HCT116 (cell line): ENCODE measurements around the gene HOXC6.

Experiments
- EGR1 ChIP-seq: IDR thresholded peaks from 2 replicates; pipeline ENCODE4 v1.6.1; 2012; ENCODE audit warnings: low read depth
- EZH2 ChIP-seq: fragments of 200-600 bp; sonication (generic); IDR thresholded peaks from 2 replicates; pipeline ENCODE4 v1.6.1; 2017; ENCODE audit warnings: antibody characterized with exemption, mixed run types
- POLR2A ChIP-seq: IDR thresholded peaks from 2 replicates; pipeline ENCODE4 v1.7.0; 2011; ENCODE audit warnings: borderline replicate concordance; ENCODE audit not compliant: insufficient read depth, insufficient read length; ENCODE audit errors: extremely low read depth
- SRF ChIP-seq: IDR thresholded peaks from 2 replicates; pipeline ENCODE4 v1.6.1; 2012; ENCODE audit warnings: low read depth
- YY1 ChIP-seq: IDR thresholded peaks from 2 replicates; pipeline ENCODE4 v1.6.1; 2011; ENCODE audit warnings: low read length, low read depth, moderate library complexity, mild to moderate bottlenecking; ENCODE audit not compliant: insufficient replicate concordance; ENCODE audit errors: extremely low read depth
- ZBTB33 ChIP-seq: IDR thresholded peaks from 2 replicates; pipeline ENCODE4 v1.6.1; 2011; ENCODE audit warnings: mild to moderate bottlenecking, low read length, moderate library complexity; ENCODE audit not compliant: insufficient replicate concordance; ENCODE audit errors: extremely low read depth
- TF ChIP-seq, protein P1 (sequence below), 3 experiments: fragments of 200-600 bp in 1 of 3; sonication (generic) in 1 of 3; IDR thresholded peaks in 2 of 3; conservative IDR thresholded peaks in 1 of 3; 2 replicates each; pipeline ENCODE4 v1.5.1; 2012 to 2017; ENCODE audit warnings: low read depth in 2 of 3, low read length in 2 of 3, antibody characterized with exemption in 1 of 3, borderline replicate concordance in 1 of 3, control low read depth in 1 of 3, mild to moderate bottlenecking in 1 of 3, mixed read lengths in 1 of 3, mixed run types in 1 of 3, moderate library complexity in 1 of 3; ENCODE audit not compliant: insufficient read depth in 1 of 3

- TF ChIP-seq EGR1 (no peak), ZBTB33 (no peak), SRF (no peak), POLR2A (no peak), EZH2 (no peak), YY1 (no peak)
- TF ChIP-seq, protein P1, sequence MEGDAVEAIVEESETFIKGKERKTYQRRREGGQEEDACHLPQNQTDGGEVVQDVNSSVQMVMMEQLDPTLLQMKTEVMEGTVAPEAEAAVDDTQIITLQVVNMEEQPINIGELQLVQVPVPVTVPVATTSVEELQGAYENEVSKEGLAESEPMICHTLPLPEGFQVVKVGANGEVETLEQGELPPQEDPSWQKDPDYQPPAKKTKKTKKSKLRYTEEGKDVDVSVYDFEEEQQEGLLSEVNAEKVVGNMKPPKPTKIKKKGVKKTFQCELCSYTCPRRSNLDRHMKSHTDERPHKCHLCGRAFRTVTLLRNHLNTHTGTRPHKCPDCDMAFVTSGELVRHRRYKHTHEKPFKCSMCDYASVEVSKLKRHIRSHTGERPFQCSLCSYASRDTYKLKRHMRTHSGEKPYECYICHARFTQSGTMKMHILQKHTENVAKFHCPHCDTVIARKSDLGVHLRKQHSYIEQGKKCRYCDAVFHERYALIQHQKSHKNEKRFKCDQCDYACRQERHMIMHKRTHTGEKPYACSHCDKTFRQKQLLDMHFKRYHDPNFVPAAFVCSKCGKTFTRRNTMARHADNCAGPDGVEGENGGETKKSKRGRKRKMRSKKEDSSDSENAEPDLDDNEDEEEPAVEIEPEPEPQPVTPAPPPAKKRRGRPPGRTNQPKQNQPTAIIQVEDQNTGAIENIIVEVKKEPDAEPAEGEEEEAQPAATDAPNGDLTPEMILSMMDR (IDR thresholded peaks at IDR 0.05 in 2 of 3, conservative IDR thresholded peaks at IDR 0.05 in 1 of 3; ENCODE audit: borderline replicate concordance in 1 of 3, insufficient read depth in 1 of 3, low read depth in 2 of 3, low read length in 2 of 3): no peak; a peak in 1 of 6 replicates
Measured at GRCh38 chr12:54036620-54037359, 8.6 kb downstream of the HOXC6 start.
